Activated CD4-positive, CD25-positive, alpha-beta regulatory T cell treated with anti-CD3 and anti-CD28 coated beads, Interleukin-2, amount 50 U/mL, for 72 hours (primary cell): Measurements from ENCODE around the gene NUP160.
"Not testable (repeated sequence)": the region's sequence is repeated elsewhere in the genome, so short reads cannot be mapped to it uniquely, and the experiment has no call there.

Source experiments
- DNase-seq: peaks from one replicate; pipeline ENCODE4 v3.0.0; 2021

Gene NUP160

GRCh38 chr11:47847892-47848699, at the start of gene NUP160:
NUP160 (minus strand) TSS chr11:47848350; CDS start chr11:47848318, 32 bp downstream.
- DNase-seq, result peak; percentile 91

- DNase-seq, result no peak
Measured at GRCh38 chr11:47896199-47896598, 48.0 kb upstream of the NUP160 start.

- no peak for DNase-seq
Measured at GRCh38 chr11:47895035-47895434, 46.9 kb upstream of the NUP160 start.

GRCh38 chr11:47892546-47893276, 44.6 kb upstream of the NUP160 start:
- not testable (repeated sequence) for DNase-seq

- DNase-seq, result no peak
Measured at GRCh38 chr11:47891886-47892285, 43.7 kb upstream of the NUP160 start.

GRCh38 chr11:47889714-47890441, 41.7 kb upstream of the NUP160 start:
- DNase-seq, result no peak

- DNase-seq, result no peak
Measured at GRCh38 chr11:47887910-47888569, 39.9 kb upstream of the NUP160 start.

- no peak for DNase-seq
Measured at GRCh38 chr11:47886096-47886495, 37.9 kb upstream of the NUP160 start.

- not testable (repeated sequence) for DNase-seq
Measured at GRCh38 chr11:47882437-47882836, 34.3 kb upstream of the NUP160 start.

- DNase-seq, result no peak
Measured at GRCh38 chr11:47881145-47881544, 33.0 kb upstream of the NUP160 start.

GRCh38 chr11:47879259-47880158, 31.4 kb upstream of the NUP160 start:
- DNase-seq, result no peak

- DNase-seq, result not testable (repeated sequence)
Measured at GRCh38 chr11:47875858-47876257, 27.7 kb upstream of the NUP160 start.

- no peak for DNase-seq
Measured at GRCh38 chr11:47870404-47870803, 22.3 kb upstream of the NUP160 start.

GRCh38 chr11:47869544-47870393, 21.6 kb upstream of the NUP160 start:
- no peak for DNase-seq

- DNase-seq, result no peak
Measured at GRCh38 chr11:47867823-47868222, 19.7 kb upstream of the NUP160 start.

- DNase-seq, result not testable (repeated sequence)
Measured at GRCh38 chr11:47866892-47867291, 18.7 kb upstream of the NUP160 start.

GRCh38 chr11:47864901-47865300, 16.8 kb upstream of the NUP160 start:
- DNase-seq, result no peak

- no peak for DNase-seq
Measured at GRCh38 chr11:47863898-47864430, 15.8 kb upstream of the NUP160 start.

- no peak for DNase-seq
Measured at GRCh38 chr11:47863189-47863897, 15.2 kb upstream of the NUP160 start.

- DNase-seq, result no peak
Measured at GRCh38 chr11:47861728-47862127, 13.6 kb upstream of the NUP160 start.
